GM20000 (cell line): ENCODE data around the gene CORO6.

Experiments used
- DNase-seq: peaks from one replicate; pipeline ENCODE4 v3.0.0; 2012; ENCODE audit warnings: low spot score
- CTCF ChIP-seq: IDR thresholded peaks from 2 replicates; pipeline ENCODE4 v1.5.1; 2012; ENCODE audit warnings: mild to moderate bottlenecking, control low read depth; ENCODE audit errors: extremely low read depth, missing control alignments

The CORO6 gene

GRCh38 chr17:29648005-29648404 lies 25.3 kb upstream of the CORO6 start:
- no peak for TF ChIP-seq CTCF
- DNase-seq = no peak

- no peak for DNase-seq
- TF ChIP-seq CTCF = no peak
Measured at GRCh38 chr17:29645515-29646051, 22.9 kb upstream of the CORO6 start.

GRCh38 chr17:29643817-29644160 lies 21.1 kb upstream of the CORO6 start:
- no peak for TF ChIP-seq CTCF
- DNase-seq = no peak

- TF ChIP-seq CTCF = no peak
Measured at GRCh38 chr17:29642171-29642611, 19.5 kb upstream of the CORO6 start.

GRCh38 chr17:29640981-29641642 lies 18.4 kb upstream of the CORO6 start:
- no peak for TF ChIP-seq CTCF
- DNase-seq = no peak

More at GRCh38 chr17:29642171-29642611, 19.5 kb upstream of the CORO6 start:
- DNase-seq = no peak

- DNase-seq = no peak
- TF ChIP-seq CTCF = no peak
Measured at GRCh38 chr17:29640413-29640812, 17.7 kb upstream of the CORO6 start.

- TF ChIP-seq CTCF = no peak
- DNase-seq = no peak
Measured at GRCh38 chr17:29633886-29634285, 11.2 kb upstream of the CORO6 start.
